OCI-LY1 (cell line): ENCODE measurements around the gene BCL2L15.

ENCODE experiments used
- CTCF ChIP-seq: fragments of 200-600 bp; sonication (generic), shearing (Covaris generic); IDR thresholded peaks from 2 replicates; pipeline ENCODE4 v1.5.1; 2017; ENCODE audit warnings: mild to moderate bottlenecking, antibody characterized with exemption, low read length, moderate library complexity, mixed read lengths
- EZH2 ChIP-seq: fragments of 200-600 bp; sonication (generic), shearing (Covaris generic); IDR thresholded peaks from 2 replicates; pipeline ENCODE4 v1.8.0; 2017; ENCODE audit warnings: borderline replicate concordance, mixed run types, mild to moderate bottlenecking, antibody characterized with exemption, low read length, moderate library complexity, mixed read lengths

GRCh38 chr1:113857776-113858175 is 29.6 kb downstream of the BCL2L15 start:
- TF ChIP-seq CTCF, result no peak
- TF ChIP-seq EZH2, result no peak
